ENCODE results near the gene CLRN1. TPM values are rescaled to one million over a fixed set of nuclear protein-coding genes. Genes with fewer than 3 reads are reported as not detected.
A peak's percentile ranks its signal among the peaks of the same experiment; 100 is the strongest.

The CLRN1 gene
- total and polyA plus RNA-seq, 2 experiments from 2014 or later, result not detected

GRCh38 chr3:150878290-150878689 is 94.2 kb downstream of the CLRN1 start:
- WGBS (ENCODE audit: low lambda C conversion rate, missing lambda C conversion rate), result 71% methylated on average over 1 of the region's 1 CpG
- no peaks in the 10 kb centered on the region for H4K20me1 ChIP-seq (ENCODE audit: insufficient read depth, poor library complexity, severe bottlenecking)
- H3K79me2 ChIP-seq, result no peaks in the 10 kb centered on the region
- no peaks in the 10 kb centered on the region for H3K9me3 ChIP-seq (ENCODE audit: low read depth)
- H3K27me3 ChIP-seq, result no peaks in the 10 kb centered on the region
- H3K36me3 ChIP-seq (replicated peaks; ENCODE audit: insufficient read depth, low read depth), result no peaks in the 10 kb centered on the region
- no peaks in the 10 kb centered on the region for H3K9me2 ChIP-seq (replicated peaks; ENCODE audit: insufficient read depth)
- H3K4me1 ChIP-seq (ENCODE audit: insufficient read depth), result peaks cover 4% of the 10 kb centered on the region
- no peak overlapping the region for H3K4me3 ChIP-seq
- TF ChIP-seq EZH2 (IDR thresholded peaks at IDR 0.05; ENCODE audit: borderline replicate concordance) (no peak), CTCF (IDR thresholded peaks at IDR 0.05; ENCODE audit: poor library complexity) (no peak), EZH2phosphoT487 (IDR thresholded peaks at IDR 0.05; ENCODE audit: low read depth, severe bottlenecking, unreplicated experiment) (no peak)
- H3K4me2 ChIP-seq, result peak overlapping the region; percentile 26
- no peak for DNase-seq (ENCODE audit: low spot score)
- H3K27ac ChIP-seq, result no peak overlapping the region
- H2AFZ ChIP-seq, result no peak overlapping the region

GRCh38 chr3:150877303-150877702 is 95.2 kb downstream of the CLRN1 start:
- no peak overlapping the region for H3K27ac ChIP-seq
- H3K9me3 ChIP-seq (ENCODE audit: low read depth), result no peaks in the 10 kb centered on the region
- H3K79me2 ChIP-seq, result no peaks in the 10 kb centered on the region
- WGBS (ENCODE audit: low lambda C conversion rate, missing lambda C conversion rate), result 78% methylated on average over 3 of the region's 3 CpGs
- no peak for DNase-seq (ENCODE audit: low spot score)
- peaks cover 4% of the 10 kb centered on the region for H3K4me1 ChIP-seq (ENCODE audit: insufficient read depth)
- H3K9me2 ChIP-seq (replicated peaks; ENCODE audit: insufficient read depth), result no peaks in the 10 kb centered on the region
- no peak for TF ChIP-seq CTCF (IDR thresholded peaks at IDR 0.05; ENCODE audit: poor library complexity)
- no peak for TF ChIP-seq EZH2phosphoT487 (IDR thresholded peaks at IDR 0.05; ENCODE audit: low read depth, severe bottlenecking, unreplicated experiment)
- TF ChIP-seq EZH2 (IDR thresholded peaks at IDR 0.05; ENCODE audit: borderline replicate concordance), result no peak
- H4K20me1 ChIP-seq (ENCODE audit: insufficient read depth, poor library complexity, severe bottlenecking), result no peaks in the 10 kb centered on the region
- H3K4me3 ChIP-seq, result no peak overlapping the region
- H3K27me3 ChIP-seq, result no peaks in the 10 kb centered on the region
- H2AFZ ChIP-seq, result no peak overlapping the region
- no peaks in the 10 kb centered on the region for H3K36me3 ChIP-seq (replicated peaks; ENCODE audit: insufficient read depth, low read depth)
- H3K4me2 ChIP-seq, result no peak overlapping the region

- WGBS (ENCODE audit: low lambda C conversion rate, missing lambda C conversion rate), result 95% methylated on average over 6 of the region's 6 CpGs
- Histone ChIP-seq H3K9me2 (replicated peaks; ENCODE audit: insufficient read depth) (no peaks in the 10 kb centered on the region), H3K4me1 (ENCODE audit: insufficient read depth) (peaks cover 4% of the 10 kb centered on the region), H3K36me3 (replicated peaks; ENCODE audit: insufficient read depth, low read depth) (no peaks in the 10 kb centered on the region), H3K4me2 (no peak overlapping the region), H3K9me3 (ENCODE audit: low read depth) (no peaks in the 10 kb centered on the region), H3K4me3 (no peak overlapping the region), H2AFZ (no peak overlapping the region), H3K79me2 (no peaks in the 10 kb centered on the region), H4K20me1 (ENCODE audit: insufficient read depth, poor library complexity, severe bottlenecking) (no peaks in the 10 kb centered on the region), H3K27ac (no peak overlapping the region), H3K27me3 (no peaks in the 10 kb centered on the region)
- no peak for DNase-seq (ENCODE audit: low spot score)
- TF ChIP-seq CTCF (IDR thresholded peaks at IDR 0.05; ENCODE audit: poor library complexity), result no peak
- no peak for TF ChIP-seq EZH2 (IDR thresholded peaks at IDR 0.05; ENCODE audit: borderline replicate concordance)
- TF ChIP-seq EZH2phosphoT487 (IDR thresholded peaks at IDR 0.05; ENCODE audit: low read depth, severe bottlenecking, unreplicated experiment), result no peak
Observed at GRCh38 chr3:150876611-150877265, 95.8 kb downstream of the CLRN1 start.

Other genes starting within 250 kb of the CLRN1 start
- 43.6 and 46.4 TPM in 2 replicates for gene SIAH2, start 209.6 kb downstream of the CLRN1 start, total RNA-seq
- 54.3 and 57.9 TPM in 2 replicates for gene SIAH2, start 209.6 kb downstream of the CLRN1 start, polyA plus RNA-seq
- not detected in 2 replicates for gene MINDY4B, start 67.3 kb downstream of the CLRN1 start, total RNA-seq
- not detected in 2 replicates for gene MINDY4B, start 67.3 kb downstream of the CLRN1 start, polyA plus RNA-seq
- 2.7 TPM in 2 replicates for gene MED12L, start 112.9 kb upstream of the CLRN1 start, total RNA-seq
- gene MED12L, start 112.9 kb upstream of the CLRN1 start, polyA plus RNA-seq, result 0.07 and 1.9 TPM in 2 replicates
- not detected in 2 replicates for gene GPR171, start 230.5 kb upstream of the CLRN1 start, total RNA-seq
- 0.51 TPM in 1 of 2 replicates, not detected in the other for gene GPR171, start 230.5 kb upstream of the CLRN1 start, polyA plus RNA-seq

Data from hepatocyte (in vitro differentiated cells).